Measurements from ENCODE around the gene NFATC1.

The NFATC1 gene

DNA sequence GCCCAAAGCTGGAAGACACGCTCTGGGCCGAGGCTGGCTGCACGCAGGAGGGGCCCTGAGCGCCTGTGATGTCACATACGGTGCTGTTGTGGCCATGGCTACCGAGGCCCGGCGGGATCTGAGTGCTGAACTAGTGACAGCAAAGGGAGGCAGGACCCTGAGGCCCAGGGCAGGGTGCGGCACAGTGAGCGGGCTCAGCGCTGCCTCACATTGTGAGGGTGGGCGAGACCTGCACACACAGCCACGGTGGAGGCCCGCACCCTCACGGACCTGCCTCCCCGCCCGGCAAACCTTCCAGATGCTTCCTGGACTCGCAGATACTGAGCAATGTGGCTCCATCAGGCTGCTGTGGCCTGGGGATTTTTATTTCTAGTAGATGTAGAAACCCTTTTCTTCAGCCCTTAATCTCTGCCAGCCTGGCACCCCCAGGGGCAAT lies 150.0 kb downstream of the NFATC1 start:
- H3K4me2 ChIP-seq (ENCODE audit: low read length) = no peak overlapping the region
- TF ChIP-seq, protein P1, sequence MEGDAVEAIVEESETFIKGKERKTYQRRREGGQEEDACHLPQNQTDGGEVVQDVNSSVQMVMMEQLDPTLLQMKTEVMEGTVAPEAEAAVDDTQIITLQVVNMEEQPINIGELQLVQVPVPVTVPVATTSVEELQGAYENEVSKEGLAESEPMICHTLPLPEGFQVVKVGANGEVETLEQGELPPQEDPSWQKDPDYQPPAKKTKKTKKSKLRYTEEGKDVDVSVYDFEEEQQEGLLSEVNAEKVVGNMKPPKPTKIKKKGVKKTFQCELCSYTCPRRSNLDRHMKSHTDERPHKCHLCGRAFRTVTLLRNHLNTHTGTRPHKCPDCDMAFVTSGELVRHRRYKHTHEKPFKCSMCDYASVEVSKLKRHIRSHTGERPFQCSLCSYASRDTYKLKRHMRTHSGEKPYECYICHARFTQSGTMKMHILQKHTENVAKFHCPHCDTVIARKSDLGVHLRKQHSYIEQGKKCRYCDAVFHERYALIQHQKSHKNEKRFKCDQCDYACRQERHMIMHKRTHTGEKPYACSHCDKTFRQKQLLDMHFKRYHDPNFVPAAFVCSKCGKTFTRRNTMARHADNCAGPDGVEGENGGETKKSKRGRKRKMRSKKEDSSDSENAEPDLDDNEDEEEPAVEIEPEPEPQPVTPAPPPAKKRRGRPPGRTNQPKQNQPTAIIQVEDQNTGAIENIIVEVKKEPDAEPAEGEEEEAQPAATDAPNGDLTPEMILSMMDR (IDR thresholded peaks at IDR 0.05) = no peak
- H3K36me3 ChIP-seq (ENCODE audit: control insufficient read depth, insufficient read depth, low read length) = no peaks in the 10 kb centered on the region
- no peak overlapping the region for H3K27ac ChIP-seq
- H3K9ac ChIP-seq = no peak overlapping the region
- H3K27me3 ChIP-seq (ENCODE audit: control insufficient read depth, insufficient read depth, low read length) = no peaks in the 10 kb centered on the region
- no peak overlapping the region for H2AFZ ChIP-seq
- no peaks in the 10 kb centered on the region for H3K9me3 ChIP-seq (ENCODE audit: control insufficient read depth, low read length)
- no peaks in the 10 kb centered on the region for H3K79me2 ChIP-seq
- H3K4me1 ChIP-seq = no peaks in the 10 kb centered on the region
- no peak overlapping the region for H3K4me3 ChIP-seq (ENCODE audit: low read depth, low read length)

DNA sequence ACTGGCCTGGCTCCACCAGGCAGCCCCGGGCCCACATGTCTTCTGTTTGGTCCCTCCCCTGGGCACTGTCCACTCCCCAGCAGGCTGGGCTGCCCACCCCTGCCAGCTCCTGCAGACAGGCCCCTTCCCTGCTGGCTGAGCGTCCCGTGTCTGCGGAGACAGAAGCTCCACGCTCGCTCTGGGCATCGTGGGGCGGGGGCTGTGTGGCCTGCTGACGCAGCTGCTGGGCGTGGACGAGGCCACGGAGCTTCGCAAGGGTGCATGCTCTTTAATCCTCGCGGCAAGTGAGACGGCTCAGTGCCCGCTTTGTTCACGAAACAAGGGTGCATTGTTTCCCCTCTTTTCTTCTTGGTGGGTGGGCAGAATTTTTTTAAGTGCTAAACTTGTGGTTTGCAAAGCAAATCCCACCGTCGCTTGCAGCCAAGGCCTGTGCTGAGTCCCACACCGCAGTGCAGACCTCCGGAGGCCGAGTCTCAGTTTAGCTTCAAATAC lies 151.1 kb downstream of the NFATC1 start:
- TF ChIP-seq, protein P1 (IDR thresholded peaks at IDR 0.05) = no peak
- H3K9me3 ChIP-seq (ENCODE audit: control insufficient read depth, low read length) = no peaks in the 10 kb centered on the region
- H3K36me3 ChIP-seq (ENCODE audit: control insufficient read depth, insufficient read depth, low read length) = no peaks in the 10 kb centered on the region
- no peaks in the 10 kb centered on the region for H3K27me3 ChIP-seq (ENCODE audit: control insufficient read depth, insufficient read depth, low read length)
- H3K9ac ChIP-seq = no peak overlapping the region
- H2AFZ ChIP-seq = no peak overlapping the region
- H3K4me2 ChIP-seq (ENCODE audit: low read length) = no peak overlapping the region
- no peak overlapping the region for H3K27ac ChIP-seq
- no peaks in the 10 kb centered on the region for H3K79me2 ChIP-seq
- H3K4me1 ChIP-seq = no peaks in the 10 kb centered on the region
- no peak overlapping the region for H3K4me3 ChIP-seq (ENCODE audit: low read depth, low read length)

DNA sequence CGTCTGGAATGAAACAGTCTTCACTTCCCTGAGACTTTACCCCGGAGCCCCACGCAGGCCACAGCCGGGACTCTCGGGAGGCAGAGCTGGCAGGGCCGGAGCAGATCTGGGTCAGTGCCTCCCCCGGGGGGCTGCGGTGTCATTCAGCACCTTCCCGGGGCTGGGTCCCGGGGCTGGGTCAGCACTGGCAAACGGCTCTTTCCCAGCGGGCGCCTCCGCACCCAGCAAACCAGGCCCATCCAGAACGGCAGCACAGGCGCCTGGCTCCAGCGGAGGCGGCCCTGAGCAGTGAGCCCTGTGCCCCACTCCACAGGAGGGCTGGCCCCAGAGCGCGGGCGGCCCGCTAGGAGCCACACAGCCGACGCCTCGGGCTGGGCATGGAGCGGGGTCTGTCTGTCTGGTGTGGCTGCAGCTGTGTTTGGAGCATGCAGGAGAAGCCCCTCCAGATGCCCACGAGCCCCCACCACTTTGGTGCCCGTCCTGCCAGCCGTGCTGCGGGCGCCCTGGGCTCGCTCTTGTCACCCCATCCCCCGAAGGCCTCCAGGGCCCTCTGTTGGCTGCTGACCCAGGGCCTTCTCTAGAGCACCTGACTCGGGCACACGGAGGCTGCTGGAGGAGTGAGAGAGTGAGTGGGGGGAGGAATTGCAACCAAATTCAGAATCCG lies 151.8 kb downstream of the NFATC1 start:
- no peaks in the 10 kb centered on the region for H3K27me3 ChIP-seq (ENCODE audit: control insufficient read depth, insufficient read depth, low read length)
- H3K27ac ChIP-seq = no peak overlapping the region
- no peak overlapping the region for H3K4me3 ChIP-seq (ENCODE audit: low read depth, low read length)
- H3K36me3 ChIP-seq (ENCODE audit: control insufficient read depth, insufficient read depth, low read length) = no peaks in the 10 kb centered on the region
- no peaks in the 10 kb centered on the region for H3K4me1 ChIP-seq
- H3K79me2 ChIP-seq = no peaks in the 10 kb centered on the region
- no peak overlapping the region for H3K9ac ChIP-seq
- H3K9me3 ChIP-seq (ENCODE audit: control insufficient read depth, low read length) = no peaks in the 10 kb centered on the region
- TF ChIP-seq, protein P1 (IDR thresholded peaks at IDR 0.05) = no peak
- H3K4me2 ChIP-seq (ENCODE audit: low read length) = no peak overlapping the region
- no peak overlapping the region for H2AFZ ChIP-seq

DNA sequence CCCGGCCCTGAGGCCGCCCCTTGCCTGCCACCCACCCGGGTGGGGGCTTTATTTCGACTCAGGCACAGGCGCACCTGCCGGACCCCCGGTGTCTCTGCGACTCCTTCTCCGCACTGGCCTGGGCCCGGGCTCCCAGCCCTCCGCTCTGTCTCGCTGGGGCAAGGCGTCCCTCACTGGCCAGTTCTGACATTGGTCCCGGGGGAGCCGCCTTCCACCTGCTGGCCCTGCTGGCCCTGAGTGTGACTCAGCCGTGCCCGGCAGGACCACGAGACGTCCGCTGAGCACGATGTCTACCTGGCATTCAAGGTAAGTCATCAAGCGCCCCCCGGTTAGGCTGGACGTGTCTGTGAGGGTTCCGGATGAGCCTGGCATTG lies 152.3 kb downstream of the NFATC1 start:
- no peaks in the 10 kb centered on the region for H3K36me3 ChIP-seq (ENCODE audit: control insufficient read depth, insufficient read depth, low read length)
- H3K79me2 ChIP-seq = no peaks in the 10 kb centered on the region
- no peaks in the 10 kb centered on the region for H3K4me1 ChIP-seq
- no peaks in the 10 kb centered on the region for H3K27me3 ChIP-seq (ENCODE audit: control insufficient read depth, insufficient read depth, low read length)
- H3K4me2 ChIP-seq (ENCODE audit: low read length) = no peak overlapping the region
- H3K9ac ChIP-seq = no peak overlapping the region
- TF ChIP-seq, protein P1 (IDR thresholded peaks at IDR 0.05) = no peak
- H3K27ac ChIP-seq = no peak overlapping the region
- H3K9me3 ChIP-seq (ENCODE audit: control insufficient read depth, low read length) = no peaks in the 10 kb centered on the region
- no peak overlapping the region for H2AFZ ChIP-seq
- H3K4me3 ChIP-seq (ENCODE audit: low read depth, low read length) = no peak overlapping the region

DNA sequence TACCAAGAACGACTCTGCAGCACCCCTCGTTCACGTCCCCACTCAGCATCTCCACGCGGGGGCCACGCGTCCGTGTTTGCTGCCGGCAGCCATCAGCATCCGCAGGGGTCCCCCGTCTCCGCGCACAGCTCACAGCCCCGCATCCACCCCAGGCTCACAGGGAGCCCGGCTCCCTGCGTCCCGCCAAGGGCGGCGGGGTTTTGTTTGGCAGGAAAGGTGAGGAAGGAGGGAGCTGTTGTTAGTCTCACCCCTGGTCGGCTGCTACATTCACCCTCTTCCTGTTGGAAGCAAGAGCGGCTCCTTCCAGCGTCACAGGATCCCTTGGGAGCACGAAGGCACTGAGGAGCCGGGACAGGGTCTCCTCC lies 152.9 kb downstream of the NFATC1 start:
- Histone ChIP-seq H3K9ac (no peak overlapping the region), H3K4me1 (no peaks in the 10 kb centered on the region), H2AFZ (no peak overlapping the region), H3K4me2 (ENCODE audit: low read length) (no peak overlapping the region), H3K27ac (no peak overlapping the region), H3K27me3 (ENCODE audit: control insufficient read depth, insufficient read depth, low read length) (no peaks in the 10 kb centered on the region), H3K79me2 (no peaks in the 10 kb centered on the region), H3K9me3 (ENCODE audit: control insufficient read depth, low read length) (no peaks in the 10 kb centered on the region), H3K4me3 (ENCODE audit: low read depth, low read length) (no peak overlapping the region), H3K36me3 (ENCODE audit: control insufficient read depth, insufficient read depth, low read length) (no peaks in the 10 kb centered on the region)
- TF ChIP-seq, protein P1 (IDR thresholded peaks at IDR 0.05) = no peak

All from parathyroid adenoma (tissue), 2 donors.